Measurements from ENCODE around the gene LAMP1. TPM values are rescaled to one million over a fixed set of nuclear protein-coding genes. Genes with fewer than 3 reads are reported as not detected.

LAMP1 gene
- total and polyA plus RNA-seq, 2 donors (not counting 1 experiment from before 2014, with no cell fraction given) = 219 to 230 TPM

- H3K4me1 ChIP-seq (ENCODE audit: control insufficient read depth, extremely low read depth, insufficient read depth, low read length) = no peaks in the 10 kb centered on the region
- no peak overlapping the region for H2AFZ ChIP-seq (ENCODE audit: low read length)
- no peak overlapping the region for H3K9ac ChIP-seq (ENCODE audit: insufficient read depth, low read length)
- H4K20me1 ChIP-seq (ENCODE audit: control insufficient read depth, extremely low read depth, insufficient read depth, low read length) = no peaks in the 10 kb centered on the region
- no peak for DNase-seq (ENCODE audit: low read depth in 2 of 2)
- H3K79me2 ChIP-seq (ENCODE audit: control insufficient read depth, insufficient read depth, low read length) = no peaks in the 10 kb centered on the region
- TF ChIP-seq EZH2 (IDR thresholded peaks at IDR 0.05; ENCODE audit: low read length, missing control alignments) (no peak), CTCF (conservative IDR thresholded peaks at IDR 0.05 in 1 of 2, IDR thresholded peaks at IDR 0.05 in 1 of 2; ENCODE audit: low read depth in 1 of 2, low read length in 2 of 2) (no peak)
- H3K4me3 ChIP-seq (replicated peaks in 1 of 4; ENCODE audit: control extremely low read depth in 1 of 4, insufficient read depth in 1 of 4, low read depth in 3 of 4, low read length in 4 of 4) = no peak overlapping the region
- H3K4me2 ChIP-seq (ENCODE audit: extremely low read depth, insufficient read depth, low read length) = no peak overlapping the region
- H3K27me3 ChIP-seq (ENCODE audit: control insufficient read depth, insufficient read depth, low read length) = no peaks in the 10 kb centered on the region
- no peak overlapping the region for H3K27ac ChIP-seq (ENCODE audit: insufficient read depth, low read length)
- peaks cover 19% of the 10 kb centered on the region for H3K36me3 ChIP-seq (ENCODE audit: control insufficient read depth, insufficient read depth, low read length)
- H3K9me3 ChIP-seq (ENCODE audit: control insufficient read depth, insufficient read depth, low read depth, low read length) = no peaks in the 10 kb centered on the region
Measured at GRCh38 chr13:113322890-113323651, 26.0 kb downstream of the LAMP1 start.

- Histone ChIP-seq H3K27me3 (ENCODE audit: control insufficient read depth, insufficient read depth, low read length) (no peaks in the 10 kb centered on the region), H3K9me3 (ENCODE audit: control insufficient read depth, insufficient read depth, low read depth, low read length) (no peaks in the 10 kb centered on the region), H3K9ac (ENCODE audit: insufficient read depth, low read length) (no peak overlapping the region), H3K79me2 (ENCODE audit: control insufficient read depth, insufficient read depth, low read length) (no peaks in the 10 kb centered on the region), H3K4me1 (ENCODE audit: control insufficient read depth, extremely low read depth, insufficient read depth, low read length) (no peaks in the 10 kb centered on the region), H3K4me2 (ENCODE audit: extremely low read depth, insufficient read depth, low read length) (no peak overlapping the region), H4K20me1 (ENCODE audit: control insufficient read depth, extremely low read depth, insufficient read depth, low read length) (no peaks in the 10 kb centered on the region), H3K36me3 (ENCODE audit: control insufficient read depth, insufficient read depth, low read length) (peaks cover 19% of the 10 kb centered on the region), H2AFZ (ENCODE audit: low read length) (no peak overlapping the region), H3K27ac (ENCODE audit: insufficient read depth, low read length) (no peak overlapping the region), H3K4me3 (replicated peaks in 1 of 4; ENCODE audit: control extremely low read depth in 1 of 4, insufficient read depth in 1 of 4, low read depth in 3 of 4, low read length in 4 of 4) (no peak overlapping the region)
- DNase-seq (ENCODE audit: low read depth in 2 of 2) = no peak
- no peak for TF ChIP-seq EZH2 (IDR thresholded peaks at IDR 0.05; ENCODE audit: low read length, missing control alignments)
- no peak for TF ChIP-seq CTCF (conservative IDR thresholded peaks at IDR 0.05 in 1 of 2, IDR thresholded peaks at IDR 0.05 in 1 of 2; ENCODE audit: low read depth in 1 of 2, low read length in 2 of 2)
Measured at GRCh38 chr13:113323869-113324268, 26.8 kb downstream of the LAMP1 start.

GRCh38 chr13:113324398-113324797 lies 27.4 kb downstream of the LAMP1 start:
- H3K4me1 ChIP-seq (ENCODE audit: control insufficient read depth, extremely low read depth, insufficient read depth, low read length) = no peaks in the 10 kb centered on the region
- H3K27me3 ChIP-seq (ENCODE audit: control insufficient read depth, insufficient read depth, low read length) = no peaks in the 10 kb centered on the region
- H3K9me3 ChIP-seq (ENCODE audit: control insufficient read depth, insufficient read depth, low read depth, low read length) = no peaks in the 10 kb centered on the region
- TF ChIP-seq EZH2 (IDR thresholded peaks at IDR 0.05; ENCODE audit: low read length, missing control alignments) = no peak
- TF ChIP-seq CTCF (conservative IDR thresholded peaks at IDR 0.05 in 1 of 2, IDR thresholded peaks at IDR 0.05 in 1 of 2; ENCODE audit: low read depth in 1 of 2, low read length in 2 of 2) = no peak
- H3K79me2 ChIP-seq (ENCODE audit: control insufficient read depth, insufficient read depth, low read length) = no peaks in the 10 kb centered on the region
- no peak overlapping the region for H3K27ac ChIP-seq (ENCODE audit: insufficient read depth, low read length)
- H2AFZ ChIP-seq (ENCODE audit: low read length) = no peak overlapping the region
- no peaks in the 10 kb centered on the region for H4K20me1 ChIP-seq (ENCODE audit: control insufficient read depth, extremely low read depth, insufficient read depth, low read length)
- no peak overlapping the region for H3K9ac ChIP-seq (ENCODE audit: insufficient read depth, low read length)
- no peak overlapping the region for H3K4me3 ChIP-seq (replicated peaks in 1 of 4; ENCODE audit: control extremely low read depth in 1 of 4, insufficient read depth in 1 of 4, low read depth in 3 of 4, low read length in 4 of 4)
- peaks cover 19% of the 10 kb centered on the region for H3K36me3 ChIP-seq (ENCODE audit: control insufficient read depth, insufficient read depth, low read length)
- DNase-seq (ENCODE audit: low read depth in 2 of 2) = no peak
- no peak overlapping the region for H3K4me2 ChIP-seq (ENCODE audit: extremely low read depth, insufficient read depth, low read length)

Measured in fibroblast of lung (primary cell).